ENCODE results near the gene DMRTC1B.
"Not testable (repeated sequence)": the region's sequence is repeated elsewhere in the genome, so short reads cannot be mapped to it uniquely, and the experiment has no call there.

DMRTC1B gene, protein sequence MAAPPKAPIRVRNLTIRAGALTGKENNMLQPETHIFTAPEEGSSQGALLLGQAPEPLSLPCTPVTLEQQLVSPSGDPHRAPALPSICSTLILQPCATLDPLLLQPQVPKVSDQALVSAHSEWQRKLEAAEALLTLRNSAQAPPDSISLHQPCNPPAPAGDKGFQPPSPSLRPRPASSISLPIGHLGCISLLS

DNA sequence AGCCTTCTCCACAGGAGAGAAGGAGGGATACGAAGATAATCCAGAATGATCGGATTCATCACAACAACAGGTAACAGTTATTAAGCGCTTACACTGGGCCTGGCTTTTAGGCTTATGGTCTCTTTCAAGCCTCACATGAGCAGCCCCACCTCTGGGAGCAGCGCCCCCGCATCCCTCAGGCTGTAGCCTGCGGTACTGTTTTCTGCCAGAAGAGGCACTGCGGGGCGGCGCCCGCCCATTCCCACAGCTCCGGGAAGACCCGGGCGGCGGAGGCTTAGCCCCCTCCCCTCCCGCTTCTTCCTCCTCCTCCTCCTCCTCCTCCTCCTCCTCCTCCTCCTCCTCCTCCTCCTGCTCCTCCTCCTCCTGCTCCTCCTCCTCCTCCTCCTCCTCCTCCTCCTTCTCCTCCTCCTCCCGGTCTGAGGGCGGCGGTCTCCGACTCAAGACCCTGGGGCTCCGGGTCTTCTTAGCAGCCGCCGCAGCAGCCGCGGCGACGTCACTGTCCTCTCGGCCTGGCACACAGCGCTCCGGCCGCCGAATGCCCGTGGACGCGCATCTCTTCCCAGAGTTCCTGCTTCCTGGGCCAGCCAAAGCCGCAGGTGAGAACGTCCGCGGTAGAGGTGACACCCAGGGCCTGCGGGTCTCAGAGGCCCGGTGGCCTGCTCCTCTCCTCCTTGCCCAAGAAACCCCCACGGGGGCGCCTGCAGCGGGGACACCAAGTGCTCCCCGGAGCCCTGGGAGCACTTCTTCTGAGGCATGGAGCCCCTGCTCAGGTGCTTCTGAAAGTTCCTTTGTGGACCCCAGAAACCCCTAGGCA, at the start of gene DMRTC1B:
TSS of gene DMRTC1B (plus strand) at position 238 of the 814 bp plus-strand sequence. CDS start 68,246 bp downstream, outside the sequence.
- not testable (repeated sequence) for DNase-seq

DNA sequence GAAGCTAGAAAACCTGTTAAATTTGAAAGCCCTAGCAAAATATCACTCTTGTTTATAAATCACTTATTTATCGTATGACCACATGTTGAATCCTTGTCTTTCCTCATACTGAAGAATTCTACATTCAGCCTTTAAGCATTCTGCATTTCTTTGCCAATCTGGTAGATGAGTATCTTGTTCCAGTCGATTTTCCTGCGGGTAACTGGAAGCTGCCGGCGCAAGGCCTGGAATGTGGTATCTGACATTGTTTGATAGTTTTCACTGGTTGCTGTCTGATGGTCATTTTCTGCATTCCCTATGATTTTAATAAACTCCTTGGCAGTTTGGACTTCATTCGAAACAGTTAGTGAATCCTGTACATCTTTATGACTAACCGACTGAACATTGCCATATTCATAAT, 48.8 kb upstream of the DMRTC1B start:
- no peak for DNase-seq

- not testable (repeated sequence) for DNase-seq
These were observed 43.1 kb upstream of the DMRTC1B start for GRCh38 chrX:72733636-72734035.

DNA sequence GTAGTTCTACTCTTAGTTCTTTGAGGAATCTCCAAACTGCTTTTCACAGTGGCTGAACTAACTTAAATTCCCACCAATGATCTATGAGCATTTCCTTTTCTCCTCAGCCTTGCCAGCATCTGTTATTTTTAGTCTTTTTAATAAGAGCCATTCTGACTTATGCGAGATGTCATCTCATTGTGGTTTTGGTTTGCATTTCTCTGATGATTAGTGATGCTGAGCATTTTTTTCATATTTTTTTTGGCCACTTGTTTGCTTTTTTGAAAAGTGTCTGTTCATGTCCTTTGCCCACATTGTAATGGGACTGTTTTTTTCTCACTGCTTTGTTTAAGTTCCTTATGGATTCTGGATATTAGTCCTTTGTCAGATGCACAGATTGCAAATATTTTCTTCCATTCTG, 41.1 kb upstream of the DMRTC1B start:
- no peak for DNase-seq

- not testable (repeated sequence) for DNase-seq
These were observed 31.1 kb upstream of the DMRTC1B start for GRCh38 chrX:72745546-72745945.

- not testable (repeated sequence) for DNase-seq
These were observed 28.1 kb upstream of the DMRTC1B start for GRCh38 chrX:72748545-72748944.

GRCh38 chrX:72760454-72760853, 16.2 kb upstream of the DMRTC1B start:
- not testable (repeated sequence) for DNase-seq

DNA sequence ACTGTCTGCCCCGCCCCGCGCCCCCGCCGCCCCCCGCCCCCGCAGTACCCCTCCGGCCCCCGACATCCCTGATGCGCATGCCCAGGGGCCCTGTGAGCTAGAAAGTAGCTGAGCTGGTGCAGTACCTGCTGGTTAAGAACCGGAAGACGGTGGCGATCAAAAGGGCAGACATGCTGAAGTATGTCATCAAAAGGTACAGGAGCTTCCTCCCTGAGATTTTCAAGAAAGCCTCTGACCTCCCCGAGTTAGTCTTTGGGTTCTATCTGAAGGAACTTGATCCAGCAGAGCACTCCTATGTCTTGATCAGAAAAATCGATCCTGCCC, 739 bp downstream of the DMRTC1B start:
- DNase-seq = not testable (repeated sequence)

GRCh38 chrX:72778146-72778545, 1.5 kb downstream of the DMRTC1B start:
- DNase-seq = not testable (repeated sequence)

- DNase-seq = not testable (repeated sequence)
These were observed 5.9 kb downstream of the DMRTC1B start, which contains the start of gene FAM236B for GRCh38 chrX:72782560-72782959. TSS of gene FAM236B (minus strand) at chrX:72782660. CDS start at chrX:72782560, 100 bp downstream.

- not testable (repeated sequence) for DNase-seq
These were observed 6.8 kb downstream of the DMRTC1B start for GRCh38 chrX:72783365-72783936.

GRCh38 chrX:72783964-72784363, 7.3 kb downstream of the DMRTC1B start:
- not testable (repeated sequence) for DNase-seq

DNA sequence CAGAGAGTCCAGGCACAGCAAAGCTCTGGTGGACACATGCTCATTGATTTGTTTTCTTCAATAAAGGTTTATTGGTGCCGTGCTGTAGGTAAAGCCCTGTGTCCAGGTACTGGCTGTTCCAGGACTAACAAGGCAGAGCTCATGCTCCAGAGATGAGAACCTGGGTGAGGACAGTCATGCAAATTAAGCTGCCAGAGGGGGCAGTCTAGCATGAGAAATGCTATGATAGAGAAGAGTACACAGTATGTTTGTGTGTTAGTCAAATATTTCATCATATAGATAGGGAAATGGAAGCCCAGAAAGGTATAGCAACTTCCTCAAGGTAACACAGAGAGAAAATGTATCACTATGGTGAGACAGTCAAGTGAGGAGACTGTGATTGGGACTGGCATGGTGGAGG, 11.5 kb downstream of the DMRTC1B start:
- not testable (repeated sequence) for DNase-seq

- DNase-seq = not testable (repeated sequence)
These were observed 13.7 kb downstream of the DMRTC1B start for GRCh38 chrX:72790390-72790789.

DNA sequence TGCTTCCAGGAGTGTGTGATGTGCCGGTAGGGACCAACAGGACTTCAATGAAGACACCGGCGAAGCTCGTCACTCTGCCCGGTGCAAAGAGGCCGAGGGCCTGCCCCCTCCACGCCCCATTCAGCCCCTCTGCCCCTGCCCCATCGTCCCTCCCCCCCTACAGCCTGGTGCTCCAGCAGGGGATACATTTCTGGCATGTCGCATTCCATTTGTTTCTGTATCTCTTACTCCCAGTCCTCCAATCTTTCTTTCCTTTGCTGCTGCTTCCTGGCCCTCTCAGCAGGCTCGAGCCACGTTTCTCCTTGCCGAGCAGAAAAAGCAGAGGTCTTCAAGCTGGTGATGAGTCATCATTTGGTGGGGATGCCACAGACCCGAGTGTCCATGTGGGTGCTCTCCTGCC, 31.4 kb downstream of the DMRTC1B start, which contains the start of gene FAM236D:
TSS of gene FAM236D (minus strand) at position 101 of the 400 bp plus-strand sequence. CDS start at position 1, 100 bp downstream.
- not testable (repeated sequence) for DNase-seq

GRCh38 chrX:72830701-72831100, 54.0 kb downstream of the DMRTC1B start:
- not testable (repeated sequence) for DNase-seq

- not testable (repeated sequence) for DNase-seq
These were observed 60.8 kb downstream of the DMRTC1B start for GRCh38 chrX:72837532-72837931.

DNA sequence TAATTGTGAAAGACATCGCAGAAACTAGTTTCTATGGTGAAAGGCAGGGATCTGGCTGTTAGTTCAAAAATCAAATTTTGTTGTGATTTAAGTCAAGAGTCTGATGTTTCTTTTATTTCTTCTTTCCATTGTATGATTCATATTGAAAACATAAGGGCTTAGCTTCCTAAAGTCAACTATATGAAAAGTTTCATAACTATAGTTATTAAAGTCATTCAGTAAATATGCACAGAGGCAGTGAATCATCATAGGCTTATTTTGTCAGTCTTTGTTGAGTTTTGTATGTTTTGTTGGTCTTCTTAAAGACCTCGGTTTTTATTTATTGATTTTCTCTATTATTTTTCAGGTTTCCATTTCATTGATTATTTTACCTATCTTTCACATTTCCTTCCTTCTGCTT, 106.2 kb downstream of the DMRTC1B start:
- not testable (repeated sequence) for DNase-seq

GRCh38 chrX:72889740-72890139, 113.0 kb downstream of the DMRTC1B start:
- DNase-seq = not testable (repeated sequence)
